ENCODE data around the gene FBN1. TPM values are rescaled to one million over a fixed set of nuclear protein-coding genes. Genes with fewer than 3 reads are reported as not detected.

Gene FBN1
- total and polyA plus RNA-seq, 7 donors = 7.7 to 40.6 (median 16.4) TPM

DNA sequence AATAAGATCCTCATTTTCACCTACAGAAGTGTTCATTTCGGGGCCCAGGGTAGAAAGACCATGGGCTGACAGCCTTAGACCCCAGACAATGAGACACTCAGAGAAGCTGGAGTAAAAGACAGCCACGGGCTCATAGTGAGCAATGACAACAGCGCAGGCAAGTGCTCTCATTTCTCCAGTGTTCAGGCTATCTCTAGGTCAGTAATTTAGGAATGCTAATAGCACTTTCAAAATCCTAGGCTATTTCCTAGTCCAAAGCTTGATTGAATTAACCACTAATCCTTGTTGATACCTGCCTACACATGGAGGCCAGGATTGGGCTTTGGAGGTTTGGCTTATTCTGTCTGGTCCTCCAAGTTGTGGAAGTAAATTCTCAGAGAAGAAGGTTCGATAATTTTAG is 44.4 kb downstream of the FBN1 start:
- Histone ChIP-seq H3K27me3 (ENCODE audit: insufficient read depth in 3 of 3, low read length in 2 of 3) (no peaks in the 10 kb centered on the region), H3K9me3 (no peaks in the 10 kb centered on the region), H3K36me3 (ENCODE audit: insufficient read depth in 1 of 2, low read depth in 1 of 2) (no peaks in the 10 kb centered on the region), H3K4me3 (no peak overlapping the region), H3K4me1 (no peaks in the 10 kb centered on the region), H3K27ac (no peak overlapping the region)
- intact Hi-C loops (cut with DNase I) = no loop called here
- TF ChIP-seq CTCF (IDR thresholded peaks at IDR 0.05) = no peak
- 88 to 91% (median 88%) methylated on average over 4 of the region's 4 CpGs for WGBS, 3 donors
- ATAC-seq = no peak
- DNase-seq = no peak

- no peaks in the 10 kb centered on the region for H3K4me1 ChIP-seq
- TF ChIP-seq CTCF (IDR thresholded peaks at IDR 0.05) = no peak
- no peaks in the 10 kb centered on the region for H3K9me3 ChIP-seq
- intact Hi-C loops (cut with DNase I) = no loop called here
- no peak overlapping the region for H3K27ac ChIP-seq
- ATAC-seq (no peak), DNase-seq (peak in 1 of 2 donors; percentile 17)
- H3K27me3 ChIP-seq (ENCODE audit: insufficient read depth in 3 of 3, low read length in 2 of 3) = no peaks in the 10 kb centered on the region
- 74 to 87% (median 80%) methylated on average over 4 of the region's 4 CpGs for WGBS, 3 donors
- no peak overlapping the region for H3K4me3 ChIP-seq
- H3K36me3 ChIP-seq (ENCODE audit: insufficient read depth in 1 of 2, low read depth in 1 of 2) = peaks cover 0 to 5% of the 10 kb centered on the region in 2 donors
Measured at GRCh38 chr15:48596841-48597240, 48.7 kb downstream of the FBN1 start.

GRCh38 chr15:48596415-48596814 is 49.1 kb downstream of the FBN1 start:
- ATAC-seq (no peak), DNase-seq (no peak)
- Histone ChIP-seq H3K36me3 (ENCODE audit: insufficient read depth in 1 of 2, low read depth in 1 of 2) (peaks cover 0 to 5% of the 10 kb centered on the region in 2 donors), H3K4me1 (no peaks in the 10 kb centered on the region), H3K9me3 (no peaks in the 10 kb centered on the region), H3K4me3 (no peak overlapping the region), H3K27ac (no peak overlapping the region), H3K27me3 (ENCODE audit: insufficient read depth in 3 of 3, low read length in 2 of 3) (no peaks in the 10 kb centered on the region)
- TF ChIP-seq CTCF (IDR thresholded peaks at IDR 0.05) = no peak
- WGBS, 3 donors = 72 to 77% (median 73%) methylated on average over 4 of the region's 4 CpGs
- intact Hi-C loops (cut with DNase I) = no loop called here

- WGBS, 3 donors = 90 to 97% (median 91%) methylated on average over 5 of the region's 5 CpGs
- no peaks in the 10 kb centered on the region for H3K4me1 ChIP-seq
- TF ChIP-seq CTCF (IDR thresholded peaks at IDR 0.05) = no peak
- DNase-seq (no peak), ATAC-seq (no peak)
- H3K27me3 ChIP-seq (ENCODE audit: insufficient read depth in 3 of 3, low read length in 2 of 3) = no peaks in the 10 kb centered on the region
- intact Hi-C loops (cut with DNase I) = no loop called here
- no peak overlapping the region for H3K4me3 ChIP-seq
- peaks cover 0 to 5% of the 10 kb centered on the region in 2 donors for H3K36me3 ChIP-seq (ENCODE audit: insufficient read depth in 1 of 2, low read depth in 1 of 2)
- H3K27ac ChIP-seq = no peak overlapping the region
- H3K9me3 ChIP-seq = no peaks in the 10 kb centered on the region
Measured at GRCh38 chr15:48595981-48596380, 49.5 kb downstream of the FBN1 start.

- WGBS, 3 donors = 84 to 86% (median 85%) methylated on average over 1 of the region's 1 CpG
- TF ChIP-seq CTCF (IDR thresholded peaks at IDR 0.05) = no peak
- no peak for ATAC-seq
- intact Hi-C loops (cut with DNase I) = no loop called here
- H3K27me3 ChIP-seq (ENCODE audit: insufficient read depth in 3 of 3, low read length in 2 of 3) = no peaks in the 10 kb centered on the region
- H3K4me1 ChIP-seq = no peaks in the 10 kb centered on the region
- H3K36me3 ChIP-seq (ENCODE audit: insufficient read depth in 1 of 2, low read depth in 1 of 2) = peaks cover 0 to 5% of the 10 kb centered on the region in 2 donors
- no peak overlapping the region for H3K27ac ChIP-seq
- H3K9me3 ChIP-seq = no peaks in the 10 kb centered on the region
- no peak for DNase-seq
- no peak overlapping the region for H3K4me3 ChIP-seq
Measured at GRCh38 chr15:48592933-48593332, 52.6 kb downstream of the FBN1 start.
